ENCODE results near the gene CBS.
"Not testable (repeated sequence)": the region's sequence is repeated elsewhere in the genome, so short reads cannot be mapped to it uniquely, and the experiment has no call there.

DNA sequence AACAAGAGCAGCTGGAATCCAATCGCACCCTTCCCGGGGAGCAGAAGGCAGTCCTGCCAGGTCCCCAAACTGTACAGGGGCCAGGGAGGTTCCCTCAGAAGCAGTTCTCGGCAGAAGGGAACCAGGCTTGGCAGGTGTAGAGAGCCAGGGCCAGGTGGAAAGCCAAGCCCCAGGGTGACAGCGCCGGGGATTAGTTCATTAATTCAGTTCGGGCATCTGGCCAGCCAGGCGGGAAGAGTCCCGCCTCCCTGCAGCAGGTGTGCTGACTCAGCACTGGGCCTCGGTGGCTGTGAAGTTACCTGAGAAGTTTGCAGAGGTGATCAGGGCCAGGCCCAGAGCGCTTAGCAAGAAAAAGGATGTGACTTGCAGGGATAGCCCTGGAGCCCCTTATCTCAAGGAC lies 6.0 kb downstream of the CBS start:
- TF ChIP-seq, protein P1, sequence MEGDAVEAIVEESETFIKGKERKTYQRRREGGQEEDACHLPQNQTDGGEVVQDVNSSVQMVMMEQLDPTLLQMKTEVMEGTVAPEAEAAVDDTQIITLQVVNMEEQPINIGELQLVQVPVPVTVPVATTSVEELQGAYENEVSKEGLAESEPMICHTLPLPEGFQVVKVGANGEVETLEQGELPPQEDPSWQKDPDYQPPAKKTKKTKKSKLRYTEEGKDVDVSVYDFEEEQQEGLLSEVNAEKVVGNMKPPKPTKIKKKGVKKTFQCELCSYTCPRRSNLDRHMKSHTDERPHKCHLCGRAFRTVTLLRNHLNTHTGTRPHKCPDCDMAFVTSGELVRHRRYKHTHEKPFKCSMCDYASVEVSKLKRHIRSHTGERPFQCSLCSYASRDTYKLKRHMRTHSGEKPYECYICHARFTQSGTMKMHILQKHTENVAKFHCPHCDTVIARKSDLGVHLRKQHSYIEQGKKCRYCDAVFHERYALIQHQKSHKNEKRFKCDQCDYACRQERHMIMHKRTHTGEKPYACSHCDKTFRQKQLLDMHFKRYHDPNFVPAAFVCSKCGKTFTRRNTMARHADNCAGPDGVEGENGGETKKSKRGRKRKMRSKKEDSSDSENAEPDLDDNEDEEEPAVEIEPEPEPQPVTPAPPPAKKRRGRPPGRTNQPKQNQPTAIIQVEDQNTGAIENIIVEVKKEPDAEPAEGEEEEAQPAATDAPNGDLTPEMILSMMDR (conservative IDR thresholded peaks at IDR 0.05; ENCODE audit: low read length) = not testable (repeated sequence)
- not testable (repeated sequence) for TF ChIP-seq EZH2phosphoT487 (IDR thresholded peaks at IDR 0.05; ENCODE audit: borderline replicate concordance)

All from Loucy (cell line).